SK-N-SH treated with all-trans-retinoic acid at 6 μM for 48 hours (cell line): ENCODE data around the gene MEG3.

ENCODE experiments used
- ATAC-seq: fragments of 200-7000 bp; cut with Tn5 transposase; 3 replicates; pipeline ENCODE4 v1.9.1; 2020; ENCODE audit warnings: mild to moderate bottlenecking, moderate library complexity
- ARNTL ChIP-seq: fragments of 450-650 bp; formaldehyde crosslinking; IDR thresholded peaks from 2 replicates; pipeline ENCODE4 v1.5.0; 2020; ENCODE audit warnings: low read depth, mild to moderate bottlenecking, moderate library complexity, borderline replicate concordance
- BACH2 ChIP-seq: fragments of 250-450 bp; sonication (Bioruptor Pico); IDR thresholded peaks from 2 replicates; pipeline ENCODE4 v1.9.0; 2021; ENCODE audit warnings: mild to moderate bottlenecking, borderline replicate concordance
- CREB5 ChIP-seq: fragments of 250-450 bp; sonication (Bioruptor Pico); IDR thresholded peaks from 2 replicates; pipeline ENCODE4 v1.5.1; 2020; ENCODE audit warnings: low read depth, mild to moderate bottlenecking, moderate library complexity
- CSDC2 ChIP-seq: fragments of 250-450 bp; sonication (Bioruptor Pico); IDR thresholded peaks from 2 replicates; pipeline ENCODE4 v1.5.0; 2020; ENCODE audit warnings: mild to moderate bottlenecking, moderate library complexity
- CSRNP3 ChIP-seq: fragments of 250-450 bp; sonication (Bioruptor Pico); IDR thresholded peaks from 2 replicates; pipeline ENCODE4 v1.5.1; 2021; ENCODE audit warnings: mild to moderate bottlenecking, moderate library complexity
- GLIS3 ChIP-seq: fragments of 250-450 bp; sonication (Bioruptor Pico); IDR thresholded peaks from 2 replicates; pipeline ENCODE4 v1.5.0; 2020; ENCODE audit warnings: mild to moderate bottlenecking, moderate library complexity
- ISL1 ChIP-seq: fragments of 250-450 bp; sonication (Bioruptor Pico); IDR thresholded peaks from 2 replicates; pipeline ENCODE4 v2.1.2; 2022; ENCODE audit warnings: mild to moderate bottlenecking, moderate library complexity
- PATZ1 ChIP-seq: fragments of 250-450 bp; sonication (Bioruptor Pico); IDR thresholded peaks from 2 replicates; pipeline ENCODE4 v1.8.0; 2020; ENCODE audit warnings: mild to moderate bottlenecking, moderate library complexity, borderline replicate concordance
- POU6F1 ChIP-seq: fragments of 250-450 bp; sonication (Bioruptor Pico); IDR thresholded peaks from 2 replicates; pipeline ENCODE4 v1.8.0; 2021; ENCODE audit warnings: low read depth, mild to moderate bottlenecking, moderate library complexity, borderline replicate concordance
- RARB ChIP-seq: fragments of 250-450 bp; sonication (Bioruptor Pico); IDR thresholded peaks from 2 replicates; pipeline ENCODE4 v1.8.0; 2021; ENCODE audit warnings: mild to moderate bottlenecking, moderate library complexity
- SNAI2 ChIP-seq: fragments of 250-450 bp; sonication (Bioruptor Pico); IDR thresholded peaks from 2 replicates; pipeline ENCODE4 v1.5.0; 2020; ENCODE audit warnings: mild to moderate bottlenecking, moderate library complexity
- TCF4 ChIP-seq: fragments of 250-450 bp; sonication (Bioruptor Pico); IDR thresholded peaks from 2 replicates; pipeline ENCODE4 v1.8.0; 2021; ENCODE audit warnings: mild to moderate bottlenecking, moderate library complexity, borderline replicate concordance
- TOX ChIP-seq: fragments of 250-450 bp; sonication (Bioruptor Pico); IDR thresholded peaks from 2 replicates; pipeline ENCODE4 v1.8.0; 2021; ENCODE audit warnings: mild to moderate bottlenecking, moderate library complexity, borderline replicate concordance
- TSHZ2 ChIP-seq: fragments of 250-450 bp; sonication (Bioruptor Pico); IDR thresholded peaks from 2 replicates; pipeline ENCODE4 v1.5.0; 2020; ENCODE audit warnings: mild to moderate bottlenecking, moderate library complexity
- ZC3H10 ChIP-seq: fragments of 250-450 bp; sonication (Bioruptor Pico); IDR thresholded peaks from 2 replicates; pipeline ENCODE4 v1.5.1; 2021; ENCODE audit warnings: mild to moderate bottlenecking, moderate library complexity
- ZFP30 ChIP-seq: fragments of 450-650 bp; formaldehyde crosslinking; IDR thresholded peaks from 2 replicates; pipeline ENCODE4 v1.5.0; 2022; ENCODE audit warnings: mild to moderate bottlenecking, moderate library complexity
- ZNF70 ChIP-seq: fragments of 450-650 bp; formaldehyde crosslinking; IDR thresholded peaks from 2 replicates; pipeline ENCODE4 v1.5.0; 2020; ENCODE audit warnings: mild to moderate bottlenecking, moderate library complexity
- ZNF8 ChIP-seq: fragments of 450-650 bp; formaldehyde crosslinking; IDR thresholded peaks from 2 replicates; pipeline ENCODE4 v1.5.0; 2020; ENCODE audit warnings: mild to moderate bottlenecking, moderate library complexity

Gene MEG3

GRCh38 chr14:100777818-100778525, 47.9 kb upstream of the MEG3 start:
- no peak for ATAC-seq
- TF ChIP-seq SNAI2 (CRISPR knock-in tag): no peak
- TF ChIP-seq POU6F1: no peak
- TF ChIP-seq TSHZ2 (CRISPR knock-in tag): no peak
- TF ChIP-seq ZNF70: no peak

GRCh38 chr14:100778526-100778882, 47.4 kb upstream of the MEG3 start:
- TF ChIP-seq TCF4 (CRISPR knock-in tag) (no peak), ARNTL (CRISPR knock-in tag) (no peak), CSRNP3 (no peak), ZNF8 (CRISPR knock-in tag) (no peak), TSHZ2 (CRISPR knock-in tag) (no peak), ZFP30 (CRISPR knock-in tag) (no peak), BACH2 (CRISPR knock-in tag) (no peak), POU6F1 (no peak), SNAI2 (CRISPR knock-in tag) (no peak)
- no peak for ATAC-seq

- TF ChIP-seq RARB (CRISPR knock-in tag) (no peak), ISL1 (CRISPR knock-in tag) (no peak), PATZ1 (CRISPR knock-in tag) (no peak), CREB5 (CRISPR knock-in tag) (no peak), TCF4 (CRISPR knock-in tag) (no peak), TOX (CRISPR knock-in tag) (no peak), ZC3H10 (CRISPR knock-in tag) (no peak), POU6F1 (no peak), SNAI2 (CRISPR knock-in tag) (no peak), CSDC2 (CRISPR knock-in tag) (no peak), ARNTL (CRISPR knock-in tag) (no peak), ZNF8 (CRISPR knock-in tag) (no peak), GLIS3 (CRISPR knock-in tag) (no peak), ZNF70 (no peak)
- ATAC-seq: no peak
Measured at GRCh38 chr14:100778951-100779690, 46.8 kb upstream of the MEG3 start.
